ENCODE data around the gene PPP1R3G. TPM values are rescaled to one million over a fixed set of nuclear protein-coding genes. Genes with fewer than 3 reads are reported as not detected.
"Not testable (repeated sequence)": the region's sequence is repeated elsewhere in the genome, so short reads cannot be mapped to it uniquely, and the experiment has no call there.

Gene PPP1R3G
- total and polyA plus RNA-seq, 9 donors = 1.4 to 2.9 (median 2.5) TPM

GRCh38 chr6:5111626-5112025 is 26.5 kb downstream of the PPP1R3G start:
- Histone ChIP-seq H3K27ac (ENCODE audit: low read length) (no peak overlapping the region), H3K9me3 (replicated peaks; ENCODE audit: control insufficient read depth, low read depth, low read length) (no peaks in the 10 kb centered on the region), H3K4me3 (ENCODE audit: low read length) (no peak overlapping the region), H3K36me3 (ENCODE audit: control insufficient read depth, insufficient read depth, low read length) (peaks cover 5% of the 10 kb centered on the region), H3K27me3 (ENCODE audit: control insufficient read depth, insufficient read depth, low read length) (no peaks in the 10 kb centered on the region), H3K4me1 (ENCODE audit: control insufficient read depth, insufficient read depth, low read length) (peaks cover 14% of the 10 kb centered on the region)
- no peak for DNase-seq
- 89% methylated on average over 5 of the region's 7 CpGs for WGBS (ENCODE audit: insufficient coverage)

- Histone ChIP-seq H3K27me3 (ENCODE audit: control insufficient read depth, insufficient read depth, low read length) (no peaks in the 10 kb centered on the region), H3K27ac (ENCODE audit: low read length) (no peak overlapping the region), H3K4me3 (ENCODE audit: low read length) (no peak overlapping the region), H3K4me1 (ENCODE audit: control insufficient read depth, insufficient read depth, low read length) (peaks cover 14% of the 10 kb centered on the region), H3K36me3 (ENCODE audit: control insufficient read depth, insufficient read depth, low read length) (peaks cover 5% of the 10 kb centered on the region), H3K9me3 (replicated peaks; ENCODE audit: control insufficient read depth, low read depth, low read length) (no peaks in the 10 kb centered on the region)
- no peak for DNase-seq
- 67% methylated on average over 8 of the region's 17 CpGs for WGBS (ENCODE audit: insufficient coverage)
Measured at GRCh38 chr6:5112066-5112799, 27.1 kb downstream of the PPP1R3G start.

GRCh38 chr6:5113096-5113495 is 28.0 kb downstream of the PPP1R3G start:
- Histone ChIP-seq H3K27ac (ENCODE audit: low read length) (no peak overlapping the region), H3K9me3 (replicated peaks; ENCODE audit: control insufficient read depth, low read depth, low read length) (no peaks in the 10 kb centered on the region), H3K36me3 (ENCODE audit: control insufficient read depth, insufficient read depth, low read length) (peaks cover 5% of the 10 kb centered on the region), H3K27me3 (ENCODE audit: control insufficient read depth, insufficient read depth, low read length) (no peaks in the 10 kb centered on the region), H3K4me3 (ENCODE audit: low read length) (no peak overlapping the region), H3K4me1 (ENCODE audit: control insufficient read depth, insufficient read depth, low read length) (peaks cover 14% of the 10 kb centered on the region)
- no peak for DNase-seq
- 98% methylated on average over 13 of the region's 13 CpGs for WGBS (ENCODE audit: insufficient coverage)

GRCh38 chr6:5115168-5115567 is 30.0 kb downstream of the PPP1R3G start:
- H3K4me1 ChIP-seq (ENCODE audit: control insufficient read depth, insufficient read depth, low read length) = peaks cover 10% of the 10 kb centered on the region
- H3K27ac ChIP-seq (ENCODE audit: low read length) = no peak overlapping the region
- no peak overlapping the region for H3K4me3 ChIP-seq (ENCODE audit: low read length)
- H3K27me3 ChIP-seq (ENCODE audit: control insufficient read depth, insufficient read depth, low read length) = no peaks in the 10 kb centered on the region
- WGBS (ENCODE audit: insufficient coverage) = 81% methylated on average over 5 of the region's 10 CpGs
- no peak for DNase-seq
- no peaks in the 10 kb centered on the region for H3K9me3 ChIP-seq (replicated peaks; ENCODE audit: control insufficient read depth, low read depth, low read length)
- peaks cover 5% of the 10 kb centered on the region for H3K36me3 ChIP-seq (ENCODE audit: control insufficient read depth, insufficient read depth, low read length)

GRCh38 chr6:5116243-5116991 is 31.3 kb downstream of the PPP1R3G start:
- Histone ChIP-seq H3K4me1 (ENCODE audit: control insufficient read depth, insufficient read depth, low read length) (peaks cover 10% of the 10 kb centered on the region), H3K9me3 (replicated peaks; ENCODE audit: control insufficient read depth, low read depth, low read length) (no peaks in the 10 kb centered on the region), H3K4me3 (ENCODE audit: low read length) (no peak overlapping the region), H3K27ac (ENCODE audit: low read length) (no peak overlapping the region), H3K27me3 (ENCODE audit: control insufficient read depth, insufficient read depth, low read length) (no peaks in the 10 kb centered on the region), H3K36me3 (ENCODE audit: control insufficient read depth, insufficient read depth, low read length) (peaks cover 5% of the 10 kb centered on the region)
- 82% methylated on average over 4 of the region's 9 CpGs for WGBS (ENCODE audit: insufficient coverage)
- no peak for DNase-seq

GRCh38 chr6:5119090-5119951 is 34.2 kb downstream of the PPP1R3G start:
- no peak overlapping the region for H3K27ac ChIP-seq (ENCODE audit: low read length)
- H3K4me3 ChIP-seq (ENCODE audit: low read length) = no peak overlapping the region
- H3K36me3 ChIP-seq (ENCODE audit: control insufficient read depth, insufficient read depth, low read length) = no peaks in the 10 kb centered on the region
- H3K4me1 ChIP-seq (ENCODE audit: control insufficient read depth, insufficient read depth, low read length) = peaks cover 19% of the 10 kb centered on the region
- H3K27me3 ChIP-seq (ENCODE audit: control insufficient read depth, insufficient read depth, low read length) = no peaks in the 10 kb centered on the region
- no peak for DNase-seq
- WGBS (ENCODE audit: insufficient coverage) = 93% methylated on average over 13 of the region's 17 CpGs
- no peaks in the 10 kb centered on the region for H3K9me3 ChIP-seq (replicated peaks; ENCODE audit: control insufficient read depth, low read depth, low read length)

GRCh38 chr6:5120011-5120410 is 34.9 kb downstream of the PPP1R3G start:
- H3K36me3 ChIP-seq (ENCODE audit: control insufficient read depth, insufficient read depth, low read length) = no peaks in the 10 kb centered on the region
- H3K4me1 ChIP-seq (ENCODE audit: control insufficient read depth, insufficient read depth, low read length) = peaks cover 22% of the 10 kb centered on the region
- H3K4me3 ChIP-seq (ENCODE audit: low read length) = no peak overlapping the region
- 93% methylated on average over 7 of the region's 10 CpGs for WGBS (ENCODE audit: insufficient coverage)
- H3K27me3 ChIP-seq (ENCODE audit: control insufficient read depth, insufficient read depth, low read length) = no peaks in the 10 kb centered on the region
- H3K9me3 ChIP-seq (replicated peaks; ENCODE audit: control insufficient read depth, low read depth, low read length) = no peaks in the 10 kb centered on the region
- DNase-seq = no peak
- no peak overlapping the region for H3K27ac ChIP-seq (ENCODE audit: low read length)

- peaks cover 22% of the 10 kb centered on the region for H3K4me1 ChIP-seq (ENCODE audit: control insufficient read depth, insufficient read depth, low read length)
- not testable (repeated sequence) for H3K36me3 ChIP-seq (ENCODE audit: control insufficient read depth, insufficient read depth, low read length); H3K27me3 ChIP-seq (ENCODE audit: control insufficient read depth, insufficient read depth, low read length); H3K4me3 ChIP-seq (ENCODE audit: low read length); DNase-seq; H3K27ac ChIP-seq (ENCODE audit: low read length); H3K9me3 ChIP-seq (replicated peaks; ENCODE audit: control insufficient read depth, low read depth, low read length)
- 88% methylated on average over 2 of the region's 8 CpGs for WGBS (ENCODE audit: insufficient coverage)
Measured at GRCh38 chr6:5120543-5120942, 35.4 kb downstream of the PPP1R3G start.

- Histone ChIP-seq H3K4me3 (ENCODE audit: low read length) (no peak overlapping the region), H3K27ac (ENCODE audit: low read length) (no peak overlapping the region), H3K4me1 (ENCODE audit: control insufficient read depth, insufficient read depth, low read length) (peaks cover 22% of the 10 kb centered on the region), H3K9me3 (replicated peaks; ENCODE audit: control insufficient read depth, low read depth, low read length) (no peaks in the 10 kb centered on the region), H3K36me3 (ENCODE audit: control insufficient read depth, insufficient read depth, low read length) (no peaks in the 10 kb centered on the region), H3K27me3 (ENCODE audit: control insufficient read depth, insufficient read depth, low read length) (no peaks in the 10 kb centered on the region)
- DNase-seq = no peak
- WGBS (ENCODE audit: insufficient coverage) = 80% methylated on average over 5 of the region's 6 CpGs
Measured at GRCh38 chr6:5121479-5121878, 36.3 kb downstream of the PPP1R3G start.

GRCh38 chr6:5121956-5122355 is 36.8 kb downstream of the PPP1R3G start:
- Histone ChIP-seq H3K36me3 (ENCODE audit: control insufficient read depth, insufficient read depth, low read length) (no peaks in the 10 kb centered on the region), H3K27me3 (ENCODE audit: control insufficient read depth, insufficient read depth, low read length) (no peaks in the 10 kb centered on the region), H3K9me3 (replicated peaks; ENCODE audit: control insufficient read depth, low read depth, low read length) (no peaks in the 10 kb centered on the region), H3K4me3 (ENCODE audit: low read length) (no peak overlapping the region), H3K4me1 (ENCODE audit: control insufficient read depth, insufficient read depth, low read length) (peaks cover 22% of the 10 kb centered on the region), H3K27ac (ENCODE audit: low read length) (no peak overlapping the region)
- DNase-seq = no peak
- WGBS (ENCODE audit: insufficient coverage) = 95% methylated on average over 3 of the region's 7 CpGs

Data from muscle of leg (tissue), 11 donors.